ENCODE data around the gene RAD51B.

The RAD51B gene

DNA sequence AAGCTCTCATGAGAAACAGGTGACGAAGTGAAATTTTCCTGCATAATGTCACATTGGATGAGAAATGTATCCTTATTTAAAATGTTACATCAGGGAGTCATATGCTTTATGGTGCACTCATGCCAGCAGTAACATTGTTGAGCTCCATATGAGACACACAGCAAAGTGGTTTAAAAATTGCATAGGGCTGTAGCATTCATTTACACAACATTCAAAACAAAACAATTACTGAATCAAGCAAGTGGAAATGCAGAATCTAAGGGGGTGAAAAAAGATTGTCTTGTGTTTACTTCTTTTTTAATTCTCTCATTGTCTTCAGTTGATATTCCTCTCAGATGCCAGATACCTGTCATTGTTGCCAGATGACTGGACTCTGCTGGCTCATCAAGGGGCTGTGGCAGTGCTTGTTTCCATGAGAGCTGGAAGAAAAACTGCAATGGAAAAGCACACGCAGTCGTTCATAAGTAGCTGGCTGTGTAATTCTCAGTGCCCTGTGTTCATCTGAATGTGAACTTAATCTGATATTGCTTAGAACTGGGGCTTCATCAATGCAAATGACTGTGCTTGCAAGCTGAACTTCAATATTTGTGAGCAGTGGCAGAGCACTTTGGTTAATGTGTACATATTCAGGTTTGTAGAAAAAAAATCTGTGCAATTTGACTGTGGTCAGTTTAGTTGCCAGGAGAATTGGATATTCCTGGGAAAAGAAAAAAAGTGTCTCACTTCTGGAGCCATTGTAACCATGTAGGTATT lies 305.6 kb downstream of the RAD51B start:
- no peak for DNase-seq

DNA sequence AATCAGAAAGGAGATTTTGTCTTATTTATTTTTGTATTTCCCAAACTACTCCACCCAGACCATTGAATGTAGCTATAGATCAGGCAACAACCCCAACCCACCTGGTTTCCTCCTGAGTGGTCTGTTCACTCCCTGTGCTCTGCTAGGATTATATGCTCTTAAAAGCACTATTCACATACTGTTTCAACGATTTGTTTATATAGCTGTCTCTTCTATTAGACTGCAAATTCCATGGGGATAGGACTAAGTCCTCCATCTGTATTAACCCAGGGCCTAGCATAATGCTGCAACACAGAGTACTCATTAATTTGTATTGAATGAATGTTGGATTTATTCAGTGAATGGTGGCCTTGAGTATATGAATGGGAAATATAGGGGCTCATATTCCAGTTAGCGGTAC lies 307.6 kb downstream of the RAD51B start:
- no peak for DNase-seq

DNA sequence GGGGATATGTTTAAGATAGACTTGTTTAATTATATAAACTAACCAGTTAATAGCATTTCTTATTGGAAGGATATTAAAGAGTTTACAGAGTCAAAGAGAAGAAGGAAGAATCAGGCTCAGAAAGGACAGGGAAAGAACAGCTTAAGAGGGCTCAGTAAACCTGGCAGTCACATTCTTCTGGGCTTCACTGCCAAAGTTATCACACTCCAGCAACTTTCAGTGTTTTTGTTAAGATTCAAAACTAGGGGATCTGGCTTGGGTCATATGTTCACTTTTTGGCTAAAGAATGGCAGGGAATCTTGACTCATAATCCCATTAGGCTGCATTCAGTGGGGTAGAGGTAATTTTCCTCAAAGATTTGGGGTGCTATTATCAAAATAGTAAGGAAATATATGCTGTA lies 312.3 kb downstream of the RAD51B start:
- no peak for DNase-seq

DNA sequence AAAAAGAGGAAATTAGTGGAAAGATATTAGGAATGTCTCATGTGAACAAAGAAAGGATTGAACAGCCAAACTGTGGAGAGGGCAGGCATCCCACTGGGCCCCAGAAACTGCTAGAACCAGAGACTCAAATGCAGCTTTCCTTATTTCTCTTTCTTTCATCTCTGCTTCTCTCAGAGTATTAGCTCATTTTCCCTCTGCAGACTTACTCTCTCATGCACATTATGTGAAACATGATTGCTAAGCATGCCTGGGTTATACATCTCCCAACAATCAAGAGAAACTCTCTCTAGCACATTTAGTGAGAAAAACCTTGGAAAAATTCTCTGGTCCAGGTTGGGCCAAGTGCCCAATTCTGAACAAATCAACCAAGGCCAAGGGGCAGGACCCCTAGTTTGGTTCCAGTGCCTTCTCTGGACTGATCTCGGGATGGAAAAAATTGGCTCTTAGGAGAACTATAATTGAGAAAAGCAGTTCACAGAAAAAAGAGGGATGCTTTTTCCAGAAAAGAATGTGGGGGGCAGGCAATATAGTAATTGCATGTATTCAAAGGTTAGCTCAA lies 313.1 kb downstream of the RAD51B start:
- DNase-seq: no peak

DNA sequence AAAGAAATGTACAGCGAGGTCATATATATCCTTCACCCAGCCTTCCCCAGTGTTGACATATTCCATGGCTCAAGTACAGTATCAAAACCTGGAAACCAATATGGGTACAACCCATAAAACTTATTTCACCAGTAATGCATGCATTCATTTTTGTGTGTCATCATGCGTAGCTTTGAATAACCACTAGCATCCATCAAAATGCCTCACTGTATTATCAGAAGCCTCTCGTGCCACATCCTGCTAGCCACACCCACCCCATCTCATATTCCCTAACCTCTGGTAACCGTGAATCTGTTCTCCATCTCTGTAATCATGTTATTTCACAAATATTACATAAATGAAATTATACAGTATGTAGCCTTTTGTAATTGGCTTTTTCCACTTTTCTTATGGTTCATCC lies 314.3 kb downstream of the RAD51B start:
- no peak for DNase-seq

DNA sequence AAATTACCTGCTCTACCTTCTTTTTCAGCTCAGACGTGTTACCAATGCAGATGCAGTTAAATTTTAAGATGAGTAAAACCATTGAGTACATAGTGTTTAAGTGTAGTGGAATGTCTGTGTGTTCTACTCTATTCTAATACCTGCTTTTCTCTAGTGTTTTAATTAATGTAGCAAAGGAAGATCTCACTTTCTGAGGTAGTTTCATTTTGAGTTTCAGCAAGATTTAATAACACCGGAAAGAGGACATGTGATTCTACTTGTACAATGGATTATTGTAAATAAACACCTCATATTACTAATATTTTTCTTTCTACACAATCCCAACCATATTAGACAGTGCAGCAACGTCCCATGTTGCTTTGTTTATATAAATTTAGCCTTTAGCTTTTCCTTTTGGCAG lies 315.4 kb downstream of the RAD51B start:
- DNase-seq: no peak

DNA sequence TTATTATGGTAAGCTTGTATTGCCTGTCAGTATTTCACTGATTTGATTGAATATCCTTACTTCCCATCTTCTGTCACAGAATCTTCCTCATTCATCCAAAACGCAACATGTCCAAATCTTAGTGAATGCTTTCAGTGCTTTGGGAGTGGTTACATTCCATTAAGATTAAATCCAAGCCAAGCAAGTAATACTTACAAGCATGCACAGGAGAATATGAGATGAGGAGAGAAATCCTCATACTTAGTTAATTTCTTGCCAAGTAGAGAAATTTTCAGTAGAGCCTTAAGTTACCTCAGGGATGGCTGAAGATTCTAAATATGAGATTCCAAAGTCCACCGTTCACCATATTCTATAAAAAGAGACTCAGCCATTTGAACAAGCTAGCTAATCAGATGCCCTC lies 316.0 kb downstream of the RAD51B start:
- DNase-seq: no peak

DNA sequence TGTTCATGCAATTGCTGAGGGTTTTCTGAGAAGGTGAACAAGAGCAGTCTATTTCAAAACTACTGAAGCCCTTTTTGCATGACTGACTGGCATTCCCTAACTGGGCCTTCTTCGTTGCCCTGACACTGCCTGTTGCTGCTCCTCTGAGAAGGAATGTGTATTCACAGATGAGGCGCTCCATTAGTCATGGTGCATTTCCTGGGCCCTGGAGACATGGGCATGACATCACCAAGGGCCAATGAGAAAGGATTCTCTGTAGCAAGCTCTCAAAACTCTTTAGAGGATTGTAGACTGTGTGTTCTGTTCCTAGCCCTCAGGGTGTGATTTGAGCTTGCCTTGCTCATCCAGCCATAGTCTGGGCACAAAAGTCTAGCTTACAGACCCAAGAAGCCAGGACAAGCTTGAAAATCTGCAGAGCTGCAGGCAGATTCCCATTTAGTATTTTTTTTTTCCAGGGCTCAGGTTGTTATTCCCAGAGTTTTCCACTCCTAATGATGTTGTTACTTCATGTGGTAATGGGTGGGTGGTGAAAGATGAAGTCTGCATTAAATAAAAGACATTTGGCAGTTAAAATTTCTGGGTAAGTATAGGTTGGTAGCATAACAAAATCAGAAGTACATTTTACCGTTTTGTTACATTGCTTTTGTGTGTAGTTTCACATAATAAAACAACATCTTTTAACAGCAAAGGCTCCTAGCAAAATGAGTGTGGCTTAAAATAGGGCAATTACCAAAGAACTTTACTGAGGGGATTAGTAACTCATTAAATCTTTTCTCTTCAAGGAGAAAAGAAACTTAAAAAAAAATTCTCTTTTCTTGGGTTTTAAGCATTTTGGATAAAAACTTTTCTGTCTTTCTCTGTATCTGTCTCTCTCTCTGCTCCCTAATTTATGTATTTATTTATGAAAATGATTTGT lies 318.4 kb downstream of the RAD51B start:
- peak; percentile 27 for DNase-seq

DNA sequence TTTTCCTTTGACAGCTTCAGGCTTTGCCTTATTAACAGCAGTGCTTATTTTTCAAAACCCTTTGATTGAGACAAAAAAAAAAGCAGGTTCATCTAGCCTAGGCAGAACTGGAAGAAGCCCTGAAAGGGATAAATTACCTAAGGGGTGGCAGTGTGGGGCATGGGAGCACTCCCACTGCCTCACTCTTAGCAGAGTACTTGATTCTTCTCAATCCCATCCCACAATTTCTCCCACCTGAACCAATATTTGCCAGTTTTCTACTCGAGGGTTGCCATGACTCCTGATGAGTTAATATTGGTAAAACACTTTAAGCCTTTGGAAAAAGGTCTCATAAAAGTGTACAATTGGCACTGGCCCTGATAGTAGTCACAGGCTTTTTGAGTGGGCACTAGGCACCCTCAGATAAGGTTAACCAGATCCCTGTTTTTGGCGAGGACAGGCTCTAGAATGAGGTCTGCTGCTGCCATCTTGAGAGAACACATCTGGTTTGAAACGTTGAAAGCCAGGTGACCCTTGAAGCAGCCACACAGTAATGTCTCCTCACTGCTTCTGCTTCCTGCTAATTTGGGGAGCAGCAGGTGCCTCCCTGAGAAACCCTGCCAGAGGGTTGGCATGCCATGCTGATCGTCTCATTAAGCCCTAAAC lies 320.0 kb downstream of the RAD51B start:
- no peak for DNase-seq

DNA sequence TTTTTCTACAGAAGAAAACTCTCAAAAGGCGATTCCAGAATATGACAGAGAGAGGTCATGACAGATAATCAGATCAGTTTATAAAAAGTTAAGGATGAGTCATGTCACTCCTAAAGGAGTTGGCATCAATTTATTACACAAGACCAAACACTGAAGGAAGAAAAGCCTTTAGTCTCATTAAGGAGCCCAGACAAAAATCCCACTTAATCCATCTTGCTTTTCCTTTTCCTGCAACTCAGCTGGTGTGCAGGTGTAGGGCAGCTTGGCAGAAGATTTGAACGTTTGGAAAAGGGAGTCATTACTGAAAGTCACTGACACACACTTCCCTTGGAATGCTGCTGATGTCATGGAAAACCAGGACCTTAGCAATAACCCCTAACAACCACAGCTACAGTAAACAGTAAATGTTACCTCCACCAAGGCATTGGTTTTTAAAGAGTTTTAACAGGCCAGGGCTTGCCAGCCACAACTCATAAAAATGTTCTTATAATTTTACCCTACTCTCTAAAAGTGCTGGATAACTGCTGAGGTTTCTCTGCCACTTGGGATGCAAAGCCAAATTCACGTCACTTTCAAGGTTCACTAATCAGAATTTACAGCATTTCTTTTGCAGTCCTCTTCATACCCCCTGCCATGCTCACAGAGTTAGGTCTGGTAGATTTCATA lies 320.6 kb downstream of the RAD51B start:
- DNase-seq: peak; percentile 23

DNA sequence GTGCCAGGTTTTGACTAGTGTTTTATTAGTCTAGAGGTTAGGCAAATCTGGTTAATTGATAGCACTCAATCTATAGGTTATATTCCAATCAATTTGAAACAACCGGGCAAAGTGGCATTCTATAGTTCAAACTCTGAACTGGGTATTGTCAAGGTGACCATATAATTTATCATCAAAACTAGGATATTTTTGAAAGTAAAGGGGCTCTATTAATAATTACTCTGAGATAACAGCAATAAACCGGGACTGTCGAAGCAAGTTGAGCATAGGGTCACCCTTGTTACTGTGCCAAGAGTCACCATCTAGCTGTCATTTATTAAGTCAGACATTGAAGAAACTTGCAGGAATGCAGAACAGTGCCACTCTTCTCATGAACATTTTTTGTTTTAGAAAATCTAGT lies 321.2 kb downstream of the RAD51B start:
- DNase-seq: no peak

DNA sequence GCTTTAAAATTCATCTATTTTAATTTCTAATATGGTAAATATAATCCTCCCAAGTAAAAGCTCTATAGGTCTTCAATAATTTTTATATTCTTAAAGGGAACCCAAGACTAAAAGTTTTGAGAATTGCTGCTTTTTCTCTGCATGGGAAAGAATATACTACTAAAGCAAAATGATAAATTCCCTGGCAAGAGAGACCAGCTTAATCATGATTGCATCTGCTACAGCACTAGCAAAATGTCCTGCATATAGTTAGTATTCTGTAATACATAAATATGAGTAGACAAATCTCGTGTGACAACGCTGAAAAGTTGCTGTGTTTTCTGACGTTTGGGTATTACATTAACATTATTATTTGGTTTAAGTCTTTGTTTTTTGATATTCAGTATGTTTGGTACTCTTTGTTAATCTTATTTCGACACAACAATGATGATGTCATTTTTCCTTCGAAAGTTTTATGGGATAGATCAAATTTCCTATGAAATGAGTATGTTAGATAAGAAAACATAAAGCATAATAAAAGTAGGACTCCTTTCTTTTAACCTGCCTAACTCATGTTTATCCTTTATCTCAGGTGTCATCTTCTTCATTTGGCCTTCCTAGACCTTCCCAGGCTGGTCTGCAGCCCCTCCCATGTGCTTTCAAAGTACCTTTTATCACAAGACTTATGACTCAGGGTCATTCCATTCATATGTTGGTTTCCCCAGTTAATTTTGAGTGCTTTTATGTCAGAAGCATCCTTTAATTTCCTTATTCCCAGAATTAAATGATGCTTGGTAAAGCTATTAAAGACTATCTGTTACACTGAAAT lies 321.9 kb downstream of the RAD51B start:
- DNase-seq: no peak

DNA sequence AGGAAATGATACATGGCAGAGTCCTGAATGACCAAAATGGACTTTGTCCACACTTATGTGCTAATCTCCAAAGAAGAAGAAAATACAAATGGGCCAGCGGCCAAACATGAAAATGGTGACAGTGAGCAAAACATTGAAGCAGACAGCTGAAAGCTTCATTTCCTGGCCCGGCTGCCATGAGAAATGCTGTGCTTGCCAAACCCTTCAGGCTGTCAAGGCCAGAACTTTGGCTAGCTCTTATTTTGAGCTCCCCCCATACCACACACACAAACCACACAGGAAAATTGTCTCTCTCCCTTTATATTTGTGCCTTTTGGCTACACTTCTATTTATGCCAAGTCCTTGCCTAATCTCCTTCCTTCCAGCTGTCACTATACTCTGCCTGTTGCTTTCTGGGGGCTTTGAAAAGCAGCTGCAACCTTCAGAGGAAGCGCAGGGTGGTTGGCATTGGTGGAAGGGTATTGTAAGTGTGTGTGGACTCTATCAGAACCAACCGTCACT lies 323.8 kb downstream of the RAD51B start:
- DNase-seq: no peak

DNA sequence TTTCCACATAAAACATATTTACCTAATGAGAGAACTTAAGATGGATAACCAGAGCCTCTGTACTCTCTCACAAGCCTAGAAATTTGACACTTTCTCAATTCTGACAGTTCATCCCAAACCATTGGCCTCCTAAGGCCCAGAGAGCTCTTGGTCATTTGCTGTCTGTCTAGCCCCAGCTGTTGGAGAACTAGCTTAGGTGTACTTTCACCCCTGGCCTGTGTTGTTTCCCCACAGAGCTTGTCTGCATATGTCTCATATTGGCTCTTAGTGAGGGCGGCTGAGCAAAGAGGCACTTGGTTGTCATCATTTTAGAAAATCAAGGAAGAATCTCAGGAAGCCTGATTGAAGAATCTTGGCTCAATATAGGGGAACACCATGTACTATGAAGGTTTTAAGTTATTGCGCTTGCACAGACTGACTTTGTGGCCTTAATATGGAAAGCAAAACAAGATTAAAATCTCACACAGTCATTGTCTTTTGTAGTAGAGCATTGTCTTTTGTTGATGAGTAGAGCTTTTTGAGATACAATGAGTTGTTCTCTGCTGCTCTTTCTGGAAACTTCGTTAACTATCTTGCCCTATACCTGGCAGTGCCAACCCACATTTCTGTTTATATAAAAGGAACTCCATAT lies 324.6 kb downstream of the RAD51B start:
- no peak for DNase-seq

DNA sequence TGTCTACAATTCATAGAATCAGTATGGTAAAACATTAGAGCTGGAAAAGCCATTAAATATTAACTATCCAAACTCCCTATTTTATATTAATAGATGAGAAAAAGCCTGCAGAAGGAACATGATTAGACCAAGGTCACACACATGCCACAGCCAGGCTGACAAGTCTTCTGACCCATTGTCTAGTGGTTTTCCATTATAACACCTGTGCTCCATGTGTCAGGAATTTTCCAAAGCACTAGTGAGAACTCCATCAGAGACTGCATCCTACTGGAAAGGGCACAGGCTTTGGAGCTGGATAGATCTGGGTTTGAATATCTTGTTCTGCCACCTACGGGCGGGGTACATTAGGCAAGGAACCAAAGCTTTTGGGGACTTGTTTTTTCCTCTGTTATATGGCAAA lies 325.5 kb downstream of the RAD51B start:
- DNase-seq: no peak

DNA sequence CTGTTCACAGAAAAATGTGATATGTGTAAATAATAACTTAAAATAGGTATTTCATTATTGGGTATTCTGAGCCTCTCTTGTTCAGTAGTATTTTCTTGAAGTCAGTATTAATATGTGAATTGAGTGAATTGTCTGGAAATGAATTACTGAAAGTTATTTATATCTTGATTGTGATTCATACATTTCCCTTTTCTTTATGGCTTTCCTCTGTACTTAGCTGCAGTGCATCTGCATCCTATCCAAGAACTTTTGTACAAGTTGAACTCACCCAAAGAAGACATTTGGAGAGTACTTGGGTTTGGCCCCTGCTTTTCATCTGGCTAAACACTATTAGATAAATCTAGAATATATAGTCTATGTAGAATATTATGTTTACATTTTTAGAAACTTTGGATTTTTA lies 326.0 kb downstream of the RAD51B start:
- no peak for DNase-seq

DNA sequence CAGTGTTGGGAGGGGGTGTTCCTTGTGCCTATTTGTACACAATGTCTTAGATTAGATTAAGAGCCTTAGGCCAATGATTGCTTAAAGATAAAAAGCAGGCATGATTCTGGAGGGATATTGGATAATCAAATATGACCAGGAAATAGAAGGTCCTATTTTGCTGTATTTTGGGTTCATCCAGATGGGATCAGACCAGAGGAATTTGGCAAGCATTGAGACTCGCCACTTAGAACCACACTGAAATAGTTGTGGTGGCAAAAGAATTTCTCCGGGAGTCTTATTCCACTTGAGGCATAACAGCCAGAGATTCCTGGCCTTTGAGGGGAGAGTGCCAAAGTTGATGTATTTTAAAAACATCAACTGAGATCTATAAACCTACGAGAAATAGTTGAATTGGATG lies 327.2 kb downstream of the RAD51B start:
- DNase-seq: no peak

DNA sequence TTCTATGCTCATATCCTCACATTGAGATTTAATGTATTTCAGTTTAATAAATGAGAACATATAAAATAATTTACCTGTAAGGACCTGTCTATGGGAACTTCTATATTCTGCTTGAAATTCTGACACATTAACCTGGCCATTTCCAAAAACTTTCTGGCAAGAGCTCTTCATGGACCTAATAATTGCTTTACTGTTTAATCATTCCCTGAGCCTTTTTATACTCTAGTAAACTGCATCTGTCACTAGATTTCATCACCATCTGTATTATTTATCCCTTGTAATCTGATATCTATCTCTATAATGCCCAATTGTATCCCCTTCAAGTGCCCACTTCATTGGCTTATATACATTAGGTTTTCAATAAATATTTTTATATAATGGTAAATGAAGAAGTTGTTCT lies 327.7 kb downstream of the RAD51B start:
- DNase-seq: no peak

DNA sequence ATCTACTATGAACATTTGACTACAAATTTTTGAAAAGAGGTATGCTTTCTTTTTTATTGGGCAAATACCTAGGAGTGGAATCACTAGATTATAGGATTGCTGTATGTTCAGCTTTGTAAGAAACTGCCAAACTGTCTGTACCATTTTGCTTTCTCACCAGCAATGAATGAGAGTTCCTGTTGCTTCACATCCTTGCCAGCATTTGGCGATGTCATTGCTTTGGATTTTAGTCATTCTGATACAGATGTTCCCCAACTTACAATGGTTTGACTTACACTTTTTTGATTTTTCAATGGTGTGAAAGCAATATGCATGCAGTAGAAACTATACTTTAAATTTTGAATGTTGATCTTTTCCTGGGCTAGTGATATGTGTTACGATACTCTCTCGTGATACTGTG lies 328.7 kb downstream of the RAD51B start:
- no peak for DNase-seq

DNA sequence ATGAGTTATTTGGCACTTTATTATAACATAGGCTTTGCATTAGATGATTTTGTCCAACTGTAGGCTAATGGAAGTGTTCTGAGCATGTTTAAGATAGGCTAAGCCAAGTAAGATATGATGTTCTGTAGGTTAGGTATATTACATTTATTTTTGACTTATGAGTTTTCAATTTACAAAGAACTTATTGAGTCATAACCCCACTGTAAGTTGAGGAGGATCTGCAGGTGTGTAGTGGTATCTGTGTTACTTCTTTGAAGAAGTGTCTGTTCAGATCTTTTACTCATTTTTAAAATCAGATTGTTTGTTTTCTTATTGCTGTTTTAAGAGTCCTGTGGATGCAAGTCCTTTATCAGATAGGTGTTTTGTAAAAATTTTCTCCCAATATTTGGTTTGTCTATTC lies 329.2 kb downstream of the RAD51B start:
- no peak for DNase-seq

DNA sequence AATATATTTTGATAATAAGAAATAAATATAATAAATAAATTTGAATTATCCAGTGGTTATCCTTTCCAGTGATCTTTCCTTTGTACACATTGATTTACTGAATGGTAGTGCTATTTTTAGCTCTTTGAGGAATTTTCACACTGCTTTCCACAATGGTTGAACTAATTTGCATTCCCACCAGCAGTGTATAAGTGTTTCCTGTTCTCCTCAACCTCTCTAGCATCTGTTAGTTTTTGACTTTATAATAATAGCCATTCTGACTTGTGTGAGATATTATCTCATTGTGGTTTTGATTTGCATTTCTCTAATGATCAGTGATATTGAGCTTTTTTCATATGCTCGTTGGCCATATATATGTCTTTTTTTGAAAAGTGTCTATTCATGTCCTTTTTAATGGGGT lies 333.7 kb downstream of the RAD51B start:
- no peak for DNase-seq

All from NCI-H2107 (cell line).